H9 (cell line): Measurements from ENCODE around the gene RAB30. TPM values are rescaled to one million over a fixed set of nuclear protein-coding genes. Genes with fewer than 3 reads are reported as not detected.

Source experiments
- DNase-seq: peaks from one replicate; pipeline ENCODE4 v3.0.0-alpha.2; 2017
- H2AFZ ChIP-seq: one replicate; pipeline ENCODE4 v1.6.1; 2013; ENCODE audit warnings: mild to moderate bottlenecking, low read length, control low read depth, moderate library complexity
- H2AK5ac ChIP-seq: 2 replicates; pipeline ENCODE4 v1.6.1; 2013; ENCODE audit warnings: low read length, control low read depth, mixed read lengths; ENCODE audit not compliant: insufficient read length
- H2BK120ac ChIP-seq: one replicate; pipeline ENCODE4 v1.6.1; 2013; ENCODE audit warnings: low read depth, mild to moderate bottlenecking, low read length, control low read depth, inconsistent platforms; ENCODE audit not compliant: poor library complexity, severe bottlenecking
- H2BK12ac ChIP-seq: 2 replicates; pipeline ENCODE4 v1.6.1; 2013; ENCODE audit warnings: low read length, control low read depth, mixed read lengths, low read depth; ENCODE audit not compliant: insufficient read length
- H2BK15ac ChIP-seq: 2 replicates; pipeline ENCODE4 v1.6.1; 2013; ENCODE audit warnings: low read depth, low read length, control low read depth
- H2BK20ac ChIP-seq: one replicate; pipeline ENCODE4 v1.6.1; 2013; ENCODE audit warnings: low read depth, mild to moderate bottlenecking, low read length, control low read depth, inconsistent platforms; ENCODE audit not compliant: poor library complexity, severe bottlenecking
- H2BK5ac ChIP-seq: 2 replicates; pipeline ENCODE4 v1.6.1; 2013; ENCODE audit warnings: low read length, control low read depth, mixed read lengths; ENCODE audit not compliant: insufficient read length
- H3K14ac ChIP-seq: 2 replicates; pipeline ENCODE4 v1.6.1; 2013; ENCODE audit warnings: low read length, control low read depth; ENCODE audit not compliant: insufficient read depth
- H3K18ac ChIP-seq: 2 replicates; pipeline ENCODE4 v1.6.1; 2013; ENCODE audit warnings: low read depth, mild to moderate bottlenecking, mixed read lengths, low read length, control low read depth; ENCODE audit not compliant: insufficient read length
- H3K23ac ChIP-seq: 2 replicates; pipeline ENCODE4 v1.6.1; 2013; ENCODE audit warnings: low read length, control low read depth, mixed read lengths, low read depth; ENCODE audit not compliant: insufficient read length
- H3K23me2 ChIP-seq: 2 replicates; pipeline ENCODE4 v1.6.1; 2013; ENCODE audit warnings: low read depth, mild to moderate bottlenecking, mixed read lengths, low read length, control low read depth; ENCODE audit not compliant: insufficient read length, poor library complexity, severe bottlenecking
- H3K27ac ChIP-seq: 2 replicates; pipeline ENCODE4 v1.5.1; 2013; ENCODE audit warnings: low read length, control low read depth, mixed read lengths, low read depth; ENCODE audit not compliant: insufficient read length
- H3K27me3 ChIP-seq: 2 replicates; pipeline ENCODE4 v1.6.1; 2013; ENCODE audit warnings: low read length, control low read depth, inconsistent platforms; ENCODE audit not compliant: insufficient read depth
- H3K4ac ChIP-seq: 2 replicates; pipeline ENCODE4 v1.6.1; 2013; ENCODE audit warnings: low read depth, mild to moderate bottlenecking, control low read depth, inconsistent platforms, low read length, moderate library complexity
- H3K4me1 ChIP-seq: 2 replicates; pipeline ENCODE4 v1.6.1; 2013; ENCODE audit warnings: low read length, control low read depth, inconsistent platforms; ENCODE audit not compliant: insufficient read depth
- H3K4me2 ChIP-seq: 2 replicates; pipeline ENCODE4 v1.6.1; 2013; ENCODE audit warnings: low read length, control low read depth, mixed read lengths; ENCODE audit not compliant: insufficient read length, insufficient read depth
- H3K56ac ChIP-seq: 2 replicates; pipeline ENCODE4 v1.6.1; 2013; ENCODE audit warnings: low read depth, mild to moderate bottlenecking, mixed read lengths, low read length, control low read depth; ENCODE audit not compliant: insufficient read length
- H3K79me1 ChIP-seq: 2 replicates; pipeline ENCODE4 v1.6.1; 2013; ENCODE audit warnings: low read depth, mild to moderate bottlenecking, moderate library complexity, low read length, control low read depth, inconsistent platforms; ENCODE audit not compliant: insufficient read depth, poor library complexity, severe bottlenecking
- H3K79me2 ChIP-seq: 2 replicates; pipeline ENCODE4 v1.6.1; 2013; ENCODE audit warnings: low read length, control low read depth, inconsistent platforms; ENCODE audit not compliant: insufficient read depth
- H3K9ac ChIP-seq: 2 replicates; pipeline ENCODE4 v1.6.1; 2013; ENCODE audit warnings: low read length, control low read depth, mixed read lengths; ENCODE audit not compliant: insufficient read length; ENCODE audit errors: extremely low read depth
- H3K9me3 ChIP-seq: one replicate; pipeline ENCODE4 v1.6.1; 2013; ENCODE audit warnings: low read depth, low read length, inconsistent platforms; ENCODE audit not compliant: control insufficient read depth
- H3T11ph ChIP-seq: one replicate; pipeline ENCODE4 v1.6.1; 2013; ENCODE audit warnings: mild to moderate bottlenecking, low read length, control low read depth, inconsistent platforms
- H4K20me1 ChIP-seq: one replicate; pipeline ENCODE4 v1.6.1; 2013; ENCODE audit not compliant: control insufficient read depth, insufficient read length, insufficient read depth
- H4K5ac ChIP-seq: 2 replicates; pipeline ENCODE4 v1.6.1; 2013; ENCODE audit warnings: low read depth, mild to moderate bottlenecking, mixed read lengths, low read length, control low read depth; ENCODE audit not compliant: insufficient read length
- H4K8ac ChIP-seq: replicated peaks from 2 replicates; pipeline ENCODE4 v1.6.1; 2013; ENCODE audit warnings: low read length, control low read depth, mixed read lengths, low read depth; ENCODE audit not compliant: insufficient read length
- H4K91ac ChIP-seq: 2 replicates; pipeline ENCODE4 v1.6.1; 2013; ENCODE audit warnings: low read depth, mild to moderate bottlenecking, moderate library complexity, mixed read lengths, low read length, control low read depth; ENCODE audit not compliant: insufficient read length
- H3K27ac Mint-ChIP-seq, 3 experiments: 2 replicates in 2 of 3; 3 replicates in 1 of 3; pipeline ENCODE4 v1.8.0; 2020 to 2021; ENCODE audit warnings: mixed read lengths in 3 of 3, mild to moderate bottlenecking in 1 of 3, moderate library complexity in 1 of 3
- H3K27me3 Mint-ChIP-seq: 2 replicates; pipeline ENCODE4 v1.8.0; 2021; ENCODE audit warnings: low read depth, mild to moderate bottlenecking, moderate library complexity, mixed read lengths
- H3K36me3 Mint-ChIP-seq, 3 experiments: 2 replicates in 2 of 3; 3 replicates in 1 of 3; pipeline ENCODE4 v1.8.0; 2020 to 2021; ENCODE audit warnings: low read depth in 3 of 3, mixed read lengths in 3 of 3; ENCODE audit not compliant: insufficient read depth in 1 of 3
- H3K4me1 Mint-ChIP-seq, 2 experiments: 2 replicates each; pipeline ENCODE4 v1.8.0; 2020; ENCODE audit warnings: mixed read lengths in 2 of 2
- H3K4me3 Mint-ChIP-seq, 2 experiments: 2 replicates in 1 of 2; 3 replicates in 1 of 2; pipeline ENCODE4 v1.8.0; 2020 to 2021; ENCODE audit warnings: mild to moderate bottlenecking in 2 of 2, mixed read lengths in 2 of 2, moderate library complexity in 1 of 2
- H3K9me3 Mint-ChIP-seq, 2 experiments: 2 replicates in 1 of 2; 3 replicates in 1 of 2; pipeline ENCODE4 v1.8.0; 2020; ENCODE audit warnings: mild to moderate bottlenecking in 2 of 2, mixed read lengths in 2 of 2, moderate library complexity in 1 of 2
- total RNA-seq: library from RNA; stranded (reverse); gene quantifications from 2 replicates; pipeline ENCODE4 v1.2.1, GENCODE V29; 2021
- TF ChIP-seq, protein P1 (sequence below): fragments of 200-600 bp; sonication (generic); conservative IDR thresholded peaks from 3 replicates; pipeline ENCODE4 v1.8.0; 2021; ENCODE audit warnings: antibody characterized with exemption, mild to moderate bottlenecking

The RAB30 gene
- total RNA-seq, 1 experiment from 2014 or later = 4.8 TPM

DNA sequence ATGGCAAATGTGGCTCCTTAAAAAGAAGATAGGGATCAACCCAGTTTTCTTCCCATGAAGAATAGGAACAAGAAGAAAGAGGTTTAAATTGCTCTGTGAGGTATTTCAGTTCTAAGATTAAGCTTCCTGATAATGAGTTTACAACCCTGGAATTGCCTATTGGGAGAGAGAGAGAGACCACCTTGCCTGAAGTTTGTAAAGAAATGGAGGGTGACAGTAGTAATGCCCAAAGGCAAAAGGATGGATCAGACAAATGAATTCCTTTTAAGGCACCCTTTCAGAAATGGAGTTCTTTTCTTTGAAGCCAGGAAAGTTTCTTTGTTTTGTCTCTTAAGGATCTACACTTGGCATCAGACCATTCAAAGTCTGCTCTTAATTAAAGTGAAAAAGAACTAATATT is 95.8 kb downstream of the RAB30 start:
- no peak overlapping the region for H2BK20ac ChIP-seq
- TF ChIP-seq, protein P1, sequence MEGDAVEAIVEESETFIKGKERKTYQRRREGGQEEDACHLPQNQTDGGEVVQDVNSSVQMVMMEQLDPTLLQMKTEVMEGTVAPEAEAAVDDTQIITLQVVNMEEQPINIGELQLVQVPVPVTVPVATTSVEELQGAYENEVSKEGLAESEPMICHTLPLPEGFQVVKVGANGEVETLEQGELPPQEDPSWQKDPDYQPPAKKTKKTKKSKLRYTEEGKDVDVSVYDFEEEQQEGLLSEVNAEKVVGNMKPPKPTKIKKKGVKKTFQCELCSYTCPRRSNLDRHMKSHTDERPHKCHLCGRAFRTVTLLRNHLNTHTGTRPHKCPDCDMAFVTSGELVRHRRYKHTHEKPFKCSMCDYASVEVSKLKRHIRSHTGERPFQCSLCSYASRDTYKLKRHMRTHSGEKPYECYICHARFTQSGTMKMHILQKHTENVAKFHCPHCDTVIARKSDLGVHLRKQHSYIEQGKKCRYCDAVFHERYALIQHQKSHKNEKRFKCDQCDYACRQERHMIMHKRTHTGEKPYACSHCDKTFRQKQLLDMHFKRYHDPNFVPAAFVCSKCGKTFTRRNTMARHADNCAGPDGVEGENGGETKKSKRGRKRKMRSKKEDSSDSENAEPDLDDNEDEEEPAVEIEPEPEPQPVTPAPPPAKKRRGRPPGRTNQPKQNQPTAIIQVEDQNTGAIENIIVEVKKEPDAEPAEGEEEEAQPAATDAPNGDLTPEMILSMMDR = no peak
- H3K27ac Mint-ChIP-seq = no peak overlapping the region
- H2AFZ ChIP-seq = no peak overlapping the region
- H3K27ac ChIP-seq = no peak overlapping the region
- no peak overlapping the region for H2AK5ac ChIP-seq
- no peak overlapping the region for H3K4ac ChIP-seq
- no peak overlapping the region for H3K4me2 ChIP-seq
- H3K9ac ChIP-seq = no peak overlapping the region
- H3K56ac ChIP-seq = no peak overlapping the region
- H3K36me3 Mint-ChIP-seq = no peaks in the 10 kb centered on the region; a peak in 1 of 7 replicates
- no peak overlapping the region for H2BK12ac ChIP-seq
- no peak overlapping the region for H4K8ac ChIP-seq
- no peaks in the 10 kb centered on the region; a peak in 1 of 5 replicates for H3K9me3 Mint-ChIP-seq
- H4K20me1 ChIP-seq = no peaks in the 10 kb centered on the region
- no peaks in the 10 kb centered on the region for H3K79me2 ChIP-seq
- H4K91ac ChIP-seq = no peak overlapping the region
- no peaks in the 10 kb centered on the region for H3K4me1 Mint-ChIP-seq
- no peaks in the 10 kb centered on the region for H3K9me3 ChIP-seq
- no peak overlapping the region for H2BK5ac ChIP-seq
- no peak overlapping the region for H3K4me3 Mint-ChIP-seq
- H3K27me3 Mint-ChIP-seq = no peaks in the 10 kb centered on the region
- no peak overlapping the region for H4K5ac ChIP-seq
- H3K27me3 ChIP-seq = no peaks in the 10 kb centered on the region
- no peak overlapping the region for H3K14ac ChIP-seq
- DNase-seq = no peak
- no peaks in the 10 kb centered on the region for H3K23me2 ChIP-seq
- H3K18ac ChIP-seq = no peak overlapping the region
- no peak overlapping the region for H3T11ph ChIP-seq
- no peak overlapping the region for H2BK15ac ChIP-seq
- no peak overlapping the region for H2BK120ac ChIP-seq
- no peak overlapping the region for H3K23ac ChIP-seq
- no peaks in the 10 kb centered on the region for H3K79me1 ChIP-seq
- no peaks in the 10 kb centered on the region for H3K4me1 ChIP-seq
